GM19395 (cell line): ENCODE measurements around the gene HRAS.

ENCODE experiments used
- ATAC-seq: cut with Tn5 transposase; IDR thresholded peaks from one replicate; pipeline ENCODE4 v1.9.1; 2021; ENCODE audit warnings: mild to moderate bottlenecking, moderate library complexity; ENCODE audit not compliant: unreplicated experiment

HRAS gene

GRCh38 chr11:497565-498296 is 37.6 kb downstream of the HRAS start:
- no peak for ATAC-seq

- no peak for ATAC-seq
Measured at GRCh38 chr11:496834-497564, 38.4 kb downstream of the HRAS start.

- no peak for ATAC-seq
Measured at GRCh38 chr11:495537-495931, 39.8 kb downstream of the HRAS start.

- ATAC-seq = no peak
Measured at GRCh38 chr11:494761-495536, 40.4 kb downstream of the HRAS start.

GRCh38 chr11:492427-493226 is 42.7 kb downstream of the HRAS start:
- ATAC-seq = no peak

- ATAC-seq = no peak
Measured at GRCh38 chr11:491358-491757, 44.0 kb downstream of the HRAS start.

- ATAC-seq = no peak
Measured at GRCh38 chr11:490930-491260, 44.5 kb downstream of the HRAS start.

- ATAC-seq = no peak
Measured at GRCh38 chr11:490186-490929, 45.0 kb downstream of the HRAS start.

GRCh38 chr11:489610-490185 is 45.7 kb downstream of the HRAS start:
- ATAC-seq = no peak

GRCh38 chr11:488992-489391 is 46.4 kb downstream of the HRAS start:
- no peak for ATAC-seq

GRCh38 chr11:488579-488978 is 46.8 kb downstream of the HRAS start:
- no peak for ATAC-seq

- ATAC-seq = no peak
Measured at GRCh38 chr11:488062-488461, 47.3 kb downstream of the HRAS start.

- ATAC-seq = no peak
Measured at GRCh38 chr11:487571-488021, 47.8 kb downstream of the HRAS start.

- ATAC-seq = no peak
Measured at GRCh38 chr11:486189-486588, 49.2 kb downstream of the HRAS start.

- no peak for ATAC-seq
Measured at GRCh38 chr11:484616-485015, 50.8 kb downstream of the HRAS start.
